UCSD-AML1 (cell line): Measurements from ENCODE around the gene PKIG.

ENCODE experiments used
- DNase-seq: peaks from one replicate; lab custom pipeline; 2025; ENCODE audit not compliant: unreplicated experiment; lab: John Stamatoyannopoulos, UW

Gene PKIG

DNA sequence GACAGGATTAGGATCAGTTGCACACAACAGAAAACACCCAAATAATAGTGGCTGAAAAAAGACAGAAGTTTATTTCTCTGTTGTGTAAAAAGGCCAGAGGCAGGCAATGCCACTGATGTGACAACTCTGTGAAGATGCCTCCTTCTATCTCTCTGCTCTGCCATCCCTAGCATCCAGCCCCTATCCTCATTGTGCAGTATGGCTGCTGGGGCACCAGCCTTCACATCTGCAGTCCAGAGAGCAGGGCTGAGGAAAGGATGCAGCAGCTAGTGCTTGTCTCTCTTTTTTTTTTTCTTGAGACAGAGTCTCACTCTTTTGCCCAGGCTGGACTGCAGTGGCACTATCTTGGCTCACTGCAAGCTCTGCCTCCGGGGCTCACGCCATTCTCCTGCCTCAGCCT, 75.5 kb downstream of the PKIG start:
- DNase-seq, result no peak

DNA sequence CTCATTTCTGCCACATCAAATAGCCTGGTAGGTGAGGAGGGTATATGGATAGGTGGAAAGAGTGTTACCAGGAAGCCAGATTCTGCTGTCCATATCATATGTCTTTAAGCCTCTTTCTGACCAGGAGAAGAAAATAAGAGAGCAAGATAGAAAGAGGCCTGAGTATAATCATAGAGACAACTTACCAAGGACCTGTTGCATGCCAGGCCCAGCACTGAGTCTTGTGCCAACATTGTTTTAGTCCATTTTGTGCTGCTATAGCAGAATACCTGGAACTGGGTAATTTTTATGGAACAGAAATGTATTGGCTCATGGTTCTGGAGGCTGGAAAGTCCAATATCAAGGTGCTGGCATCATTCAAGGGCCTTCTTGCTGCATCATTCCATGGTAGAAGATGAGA, 76.4 kb downstream of the PKIG start:
- DNase-seq, result no peak

DNA sequence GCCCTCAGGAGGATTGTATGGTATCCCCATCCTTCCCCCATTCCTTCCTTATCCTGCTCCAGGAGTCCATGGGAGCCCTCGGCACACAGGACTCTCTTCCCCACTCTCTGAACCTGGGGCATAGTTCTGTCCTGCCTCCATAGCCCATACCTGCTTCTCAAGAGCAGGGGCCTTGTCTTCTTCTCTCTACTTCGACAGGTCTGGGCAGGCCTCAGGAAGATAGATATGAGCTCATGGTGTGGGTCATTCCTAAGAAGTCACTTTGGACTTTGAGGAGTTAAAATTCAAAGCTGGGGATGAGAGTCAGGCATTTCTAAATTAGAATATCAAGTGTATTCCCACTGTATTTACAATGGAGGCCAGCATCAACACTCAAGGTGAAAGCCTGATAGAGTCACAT, 77.6 kb downstream of the PKIG start:
- DNase-seq, result no peak

DNA sequence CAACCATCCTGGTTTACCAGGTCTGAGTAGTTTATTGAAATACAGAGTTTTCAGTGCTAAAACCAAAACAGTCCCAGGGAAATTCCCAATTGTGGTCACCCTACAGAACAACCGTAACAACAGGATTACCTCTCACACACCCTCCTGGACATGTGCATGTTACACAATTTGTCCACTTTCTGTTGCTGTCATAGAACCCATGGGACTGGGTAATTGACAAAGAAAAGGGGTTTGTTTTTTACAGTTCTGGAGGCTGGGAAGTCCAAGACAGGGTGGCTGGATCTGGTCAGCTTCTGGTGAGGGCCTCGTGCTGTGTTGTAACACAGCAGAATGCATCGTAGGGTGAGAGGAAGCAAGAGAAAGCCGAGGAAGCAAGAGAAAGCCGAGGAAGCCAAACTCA, 78.2 kb downstream of the PKIG start:
- DNase-seq, result no peak

DNA sequence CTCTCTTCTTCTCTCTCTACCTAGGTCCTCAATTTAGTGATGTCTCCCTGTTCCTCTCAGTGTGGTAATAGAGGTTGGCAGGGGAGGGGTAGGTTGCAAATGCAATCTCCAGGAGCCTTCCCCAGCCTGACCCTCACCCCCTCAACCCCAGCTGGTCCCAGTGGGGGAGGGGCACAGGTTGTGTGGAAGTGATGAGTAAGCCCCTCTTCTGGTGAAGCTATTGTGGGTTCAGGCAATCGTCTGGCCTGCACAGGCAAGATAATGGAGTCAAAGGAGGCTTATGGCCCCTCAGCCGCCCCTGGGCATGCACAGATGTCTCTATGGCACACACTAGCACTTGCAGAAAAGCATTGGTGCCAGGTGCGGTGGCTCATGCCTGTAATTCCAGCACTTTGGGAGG, 79.9 kb downstream of the PKIG start:
- no peak for DNase-seq

DNA sequence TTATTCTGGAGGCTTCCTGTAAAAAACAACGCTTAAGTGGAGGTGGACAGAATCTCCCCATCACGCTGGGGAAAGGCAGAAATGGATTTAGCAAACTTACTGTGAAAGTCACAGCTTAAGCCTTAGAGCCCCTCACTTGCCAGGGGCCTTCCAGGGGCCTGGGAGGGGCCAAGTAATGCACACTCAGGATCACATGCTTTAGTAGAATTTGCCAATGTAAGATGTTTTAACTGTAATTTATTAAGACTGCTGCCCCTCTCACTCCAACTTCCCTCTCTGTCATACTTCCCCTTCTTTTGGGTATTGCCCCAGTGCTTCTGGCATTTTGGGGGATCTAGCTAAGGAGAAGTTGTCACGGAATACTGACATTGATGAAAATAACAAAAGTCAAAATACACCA, 81.8 kb downstream of the PKIG start:
- DNase-seq, result no peak

DNA sequence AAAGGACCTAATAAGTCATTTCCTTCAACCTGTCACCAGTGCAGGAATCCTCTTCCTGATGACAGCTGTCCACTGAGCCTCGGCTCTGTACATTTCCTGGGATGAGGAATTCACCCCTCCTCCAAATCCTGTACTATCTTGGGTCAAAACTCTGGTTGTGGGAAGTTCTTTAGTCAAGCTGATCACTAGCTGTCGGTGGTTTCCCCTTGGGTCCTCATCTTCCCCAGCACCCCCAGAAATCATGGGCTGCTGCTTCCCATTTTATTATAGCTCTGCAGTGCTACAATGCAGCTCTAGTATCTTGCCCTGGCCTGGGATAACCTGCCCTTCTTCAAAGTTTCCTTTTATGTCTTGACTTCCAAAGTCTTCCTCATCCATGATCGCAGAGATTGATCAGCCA, 83.7 kb downstream of the PKIG start:
- no peak for DNase-seq
